PFSK-1 (cell line): ENCODE measurements around the gene NUDT15.
A peak's percentile ranks its signal among the peaks of the same experiment; 100 is the strongest.

Source experiments
- FOXP2 ChIP-seq: optimal IDR thresholded peaks from 2 replicates; pipeline ENCODE3; 2011; ENCODE audit warnings: borderline replicate concordance, control low read depth, inconsistent platforms; ENCODE audit not compliant: insufficient read depth; ENCODE audit errors: extremely low read length, extremely low read depth
- POLR2AphosphoS5 ChIP-seq: IDR thresholded peaks from 2 replicates; pipeline ENCODE4 v1.6.1; 2012; ENCODE audit warnings: low read depth, mild to moderate bottlenecking, control low read depth, low read length, moderate library complexity
- REST ChIP-seq, 2 experiments: IDR thresholded peaks; 2 replicates each; pipeline versions ENCODE4 v1.6.1 to v1.8.0; 2011 to 2012; ENCODE audit warnings: low read depth in 2 of 2, low read length in 2 of 2, control low read depth in 1 of 2, inconsistent platforms in 1 of 2, mild to moderate bottlenecking in 1 of 2, moderate library complexity in 1 of 2; ENCODE audit not compliant: insufficient read depth in 1 of 2
- SIN3A ChIP-seq: IDR thresholded peaks from 2 replicates; pipeline ENCODE4 v1.6.1; 2012; ENCODE audit warnings: mild to moderate bottlenecking, low read length, moderate library complexity, borderline replicate concordance; ENCODE audit not compliant: insufficient read depth
- TAF1 ChIP-seq: IDR thresholded peaks from 2 replicates; pipeline ENCODE4 v1.6.1; 2012; ENCODE audit warnings: low read length, control low read depth, borderline replicate concordance; ENCODE audit not compliant: insufficient read depth

Gene NUDT15

GRCh38 chr13:47997384-47997783, 40.1 kb upstream of the NUDT15 start:
- no peak for TF ChIP-seq SIN3A
- no peak for TF ChIP-seq TAF1
- TF ChIP-seq POLR2AphosphoS5, result no peak
- TF ChIP-seq FOXP2, result no peak
- TF ChIP-seq REST (IDR thresholded peaks at IDR 0.05; ENCODE audit: insufficient read depth in 1 of 2, low read depth in 2 of 2, low read length in 2 of 2), result no peak

GRCh38 chr13:47999973-48000372, 37.6 kb upstream of the NUDT15 start:
- TF ChIP-seq REST (IDR thresholded peaks at IDR 0.05; ENCODE audit: insufficient read depth in 1 of 2, low read depth in 2 of 2, low read length in 2 of 2) (no peak), TAF1 (no peak), FOXP2 (no peak), SIN3A (no peak), POLR2AphosphoS5 (no peak)

- no peak for TF ChIP-seq REST (IDR thresholded peaks at IDR 0.05; ENCODE audit: insufficient read depth in 1 of 2, low read depth in 2 of 2, low read length in 2 of 2)
- no peak for TF ChIP-seq SIN3A
- TF ChIP-seq TAF1, result no peak
- TF ChIP-seq POLR2AphosphoS5, result no peak
- TF ChIP-seq FOXP2, result no peak
Observed at GRCh38 chr13:48000559-48001113, 36.9 kb upstream of the NUDT15 start.

- TF ChIP-seq TAF1 (no peak), SIN3A (no peak), POLR2AphosphoS5 (peak; percentile 65), FOXP2 (no peak)
Observed at GRCh38 chr13:48001114-48001881, 36.2 kb upstream of the NUDT15 start, which contains the start of gene SUCLA2. TSS of gene SUCLA2 (minus strand) at chr13:48001273. CDS start at chr13:48001269, 4 bp downstream.

GRCh38 chr13:48004201-48004600, 33.3 kb upstream of the NUDT15 start:
- TF ChIP-seq FOXP2 (no peak), SIN3A (no peak), TAF1 (no peak), POLR2AphosphoS5 (no peak), REST (IDR thresholded peaks at IDR 0.05; ENCODE audit: insufficient read depth in 1 of 2, low read depth in 2 of 2, low read length in 2 of 2) (no peak)
